GM18520 (cell line): ENCODE results near the gene SEPTIN2.
"Not testable (repeated sequence)": the region's sequence is repeated elsewhere in the genome, so short reads cannot be mapped to it uniquely, and the experiment has no call there.

Source experiments
- ATAC-seq: cut with Tn5 transposase; IDR thresholded peaks from one replicate; pipeline ENCODE4 v1.9.1; 2021; ENCODE audit not compliant: unreplicated experiment

Gene SEPTIN2

DNA sequence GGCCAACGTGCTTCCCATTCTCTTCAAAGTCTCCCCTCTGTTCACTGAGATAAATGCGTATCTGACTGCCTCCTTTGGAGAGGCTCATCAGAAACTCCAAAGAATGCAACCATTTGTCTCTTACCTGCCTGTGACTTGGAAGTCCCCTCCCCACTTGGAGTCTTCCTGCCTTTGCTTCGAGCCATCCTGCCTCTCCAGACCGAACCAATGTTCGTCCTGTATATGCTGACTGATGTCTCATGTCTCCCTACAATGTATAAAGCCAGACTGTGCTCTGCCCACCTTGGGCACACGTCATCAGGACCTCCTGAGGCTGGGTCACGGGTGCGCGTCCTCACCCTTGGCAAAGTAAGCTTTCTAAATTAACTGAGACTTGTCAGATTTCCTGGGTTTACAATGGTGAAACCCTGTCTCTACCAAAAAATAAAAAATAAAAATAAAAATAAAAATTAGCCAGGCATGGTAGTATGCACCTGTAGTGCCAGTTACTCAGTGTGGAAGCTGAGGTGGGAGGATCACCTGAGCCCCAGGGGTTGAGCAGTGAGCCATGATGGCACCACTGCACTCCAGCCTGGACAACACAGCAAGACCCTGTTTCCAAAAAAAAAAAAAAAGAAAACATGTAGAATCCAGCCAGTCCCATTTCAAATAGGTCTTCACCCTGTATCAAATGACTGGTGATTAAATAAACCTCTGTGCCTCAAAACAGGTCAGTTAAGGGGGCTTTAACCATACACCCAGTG, 29.2 kb upstream of the SEPTIN2 start:
- ATAC-seq = no peak

DNA sequence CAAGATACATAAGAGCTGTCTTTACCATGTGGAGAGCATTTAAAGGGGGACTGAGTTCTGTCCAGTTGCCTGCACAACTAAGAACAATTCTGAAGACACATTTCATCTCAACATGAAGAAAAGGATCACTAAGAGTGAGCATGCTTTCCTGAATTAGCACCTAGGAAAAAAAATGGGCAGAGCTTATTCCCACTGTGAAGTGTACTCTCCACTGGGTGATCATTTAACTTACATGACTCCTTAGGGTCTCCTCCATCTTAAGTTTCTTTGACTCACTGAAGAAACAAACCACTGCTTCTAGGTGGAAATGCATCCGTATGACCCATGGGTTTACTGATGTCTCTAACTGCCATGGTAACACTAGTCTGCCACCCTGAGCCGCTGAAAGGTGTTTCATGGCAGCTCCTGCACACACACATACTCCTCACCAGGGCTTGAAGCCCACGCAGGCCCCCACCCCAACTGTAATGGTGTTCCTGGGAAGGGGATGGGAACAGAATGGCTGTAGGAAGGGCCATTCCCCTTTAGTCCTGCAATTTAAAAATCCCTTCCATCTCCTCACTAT, 27.3 kb upstream of the SEPTIN2 start:
- no peak for ATAC-seq

DNA sequence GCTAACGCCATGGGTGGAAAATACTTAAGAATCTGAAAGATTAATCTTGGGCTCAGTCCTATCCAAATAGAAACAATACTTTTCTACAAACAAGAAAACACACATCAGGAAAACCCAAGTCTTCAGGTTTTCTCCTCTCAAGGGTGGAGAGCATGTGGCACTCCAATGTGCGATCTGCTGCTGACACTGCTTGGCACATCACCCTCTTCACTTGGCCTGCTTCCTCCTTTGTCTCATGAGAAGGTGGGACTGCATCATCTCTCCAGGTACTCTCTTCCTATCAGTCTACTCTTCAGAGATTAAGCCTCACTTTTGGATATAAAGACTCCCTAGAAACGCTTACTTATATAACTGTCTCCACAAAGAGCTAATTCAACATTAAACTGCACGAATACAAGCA, 26.7 kb upstream of the SEPTIN2 start:
- ATAC-seq = no peak

DNA sequence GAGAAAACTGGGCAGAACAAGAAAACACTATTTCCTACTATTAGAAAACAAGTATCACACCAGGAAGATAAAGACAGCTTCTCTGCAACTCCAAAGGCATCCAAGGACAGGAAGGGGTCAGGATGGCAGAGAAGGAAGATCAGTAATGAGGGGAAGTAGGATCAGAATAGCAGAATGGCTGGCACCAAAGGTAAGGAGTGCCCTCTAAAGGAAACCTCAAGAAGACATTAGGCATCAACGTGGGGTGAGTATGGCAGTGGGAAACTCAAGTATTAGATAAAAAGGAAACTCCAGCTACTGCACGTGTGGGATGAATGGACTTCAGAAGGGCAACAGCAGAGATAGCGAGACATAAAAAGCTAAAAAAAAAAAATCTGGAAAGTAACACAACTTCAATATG, 26.1 kb upstream of the SEPTIN2 start:
- no peak for ATAC-seq

DNA sequence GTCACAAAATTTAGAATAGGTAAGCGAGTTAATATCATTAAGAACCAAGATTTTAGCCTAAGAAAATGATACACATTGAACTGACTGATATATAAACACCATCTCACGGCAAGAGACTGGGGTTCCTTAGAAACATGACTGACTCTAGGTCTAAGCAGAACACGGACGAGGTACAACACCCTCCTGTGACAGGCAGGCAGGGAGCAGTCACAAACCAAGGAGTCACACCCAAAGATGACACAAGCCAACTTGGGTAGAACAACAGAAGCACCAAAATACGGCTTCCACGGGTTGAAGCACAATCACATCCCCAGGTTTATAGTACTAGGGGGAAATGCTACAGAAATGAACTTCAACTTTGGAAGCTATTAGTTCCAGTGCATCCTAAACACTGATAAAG, 24.6 kb upstream of the SEPTIN2 start:
- ATAC-seq = no peak

DNA sequence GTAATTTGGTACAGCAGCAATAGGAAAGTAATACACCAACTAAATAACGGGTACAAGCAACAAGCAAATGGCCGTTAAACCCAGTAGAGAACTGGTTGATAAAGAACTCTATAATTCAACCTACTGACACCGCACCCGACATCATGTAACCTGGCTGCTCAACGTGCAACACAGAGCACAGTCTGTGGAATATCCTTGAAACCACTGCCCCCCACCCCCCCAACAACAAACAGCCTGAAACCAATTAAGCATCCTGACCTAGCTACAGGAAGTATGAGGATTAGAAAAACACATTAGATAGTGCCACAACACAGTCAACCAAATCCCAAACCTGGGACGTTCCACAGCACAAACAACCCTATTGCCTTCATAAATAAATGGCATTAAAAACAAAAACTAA, 23.7 kb upstream of the SEPTIN2 start:
- no peak for ATAC-seq

DNA sequence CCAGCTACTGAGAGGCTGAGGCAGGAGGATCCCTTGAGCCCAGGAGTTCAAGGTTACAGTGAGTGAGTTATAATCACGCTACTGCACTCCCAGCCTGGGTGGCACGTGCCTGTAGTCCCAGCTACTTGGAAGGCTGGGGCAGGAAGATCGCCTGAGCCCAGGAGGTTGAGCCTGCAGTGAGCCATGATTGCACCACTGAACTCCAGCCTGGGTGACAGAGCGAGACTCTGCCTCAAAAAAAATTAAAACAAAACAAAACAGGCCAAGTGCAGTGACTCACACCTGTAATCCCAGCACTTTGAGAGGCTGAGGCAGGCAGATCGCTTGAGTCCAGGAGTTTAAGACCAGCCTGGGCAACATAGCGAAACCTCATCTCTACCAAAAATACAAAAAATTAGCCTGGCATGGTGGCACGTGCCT, 22.3 kb upstream of the SEPTIN2 start:
- not testable (repeated sequence) for ATAC-seq

DNA sequence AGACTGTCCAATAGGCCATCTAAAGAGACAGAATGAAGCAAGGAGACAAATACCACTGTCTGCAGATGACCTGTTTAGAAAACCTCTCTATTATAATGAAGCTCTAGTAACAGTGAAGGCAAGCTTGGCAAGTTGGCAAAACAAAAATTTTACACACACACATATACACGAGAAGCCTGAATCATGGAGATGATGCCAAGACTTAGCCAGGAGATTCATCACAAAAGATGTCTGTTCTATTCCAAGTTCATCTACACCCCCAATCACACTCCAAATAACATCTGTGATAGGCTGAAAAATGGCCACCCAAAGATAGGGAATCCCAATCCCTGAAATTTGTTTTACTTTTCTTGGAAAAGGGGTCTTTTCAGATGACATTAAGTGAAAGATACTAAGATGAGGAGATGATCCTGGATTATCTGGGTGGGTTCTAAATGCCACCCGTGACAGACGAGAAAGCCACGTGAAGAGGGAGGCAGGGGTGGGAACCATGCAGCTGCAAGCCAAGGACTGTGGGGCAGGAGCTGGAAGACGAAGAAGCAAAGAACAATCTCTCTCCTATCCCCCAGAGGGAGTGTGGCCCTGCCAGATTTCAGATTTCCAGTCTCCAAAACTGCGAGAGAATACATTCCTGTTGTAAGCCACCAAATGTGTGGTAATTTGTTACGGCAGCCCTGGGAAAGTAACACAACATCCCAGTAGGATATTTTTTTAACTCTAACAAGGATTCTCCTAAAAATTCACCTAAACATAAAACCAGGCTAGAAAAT, 20.2 kb upstream of the SEPTIN2 start:
- no peak for ATAC-seq

DNA sequence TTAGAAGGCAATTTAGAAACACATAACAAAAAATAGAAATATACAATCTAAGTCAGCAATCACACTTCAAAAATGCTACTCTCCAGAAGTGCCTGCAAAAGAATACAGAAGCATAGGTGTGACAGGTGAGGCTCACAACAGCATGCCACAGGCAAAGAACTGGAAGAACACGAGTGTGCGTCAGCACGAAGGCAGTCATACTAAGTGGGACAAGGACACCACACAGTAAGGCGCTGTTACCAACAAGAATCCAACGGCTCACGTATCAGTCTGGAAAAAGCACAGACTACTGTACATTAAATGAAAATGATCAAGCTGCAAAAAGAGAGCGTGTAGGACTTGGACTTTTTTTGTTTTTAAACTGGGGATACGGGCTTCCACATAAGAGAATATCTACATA, 19.0 kb upstream of the SEPTIN2 start:
- ATAC-seq = no peak

DNA sequence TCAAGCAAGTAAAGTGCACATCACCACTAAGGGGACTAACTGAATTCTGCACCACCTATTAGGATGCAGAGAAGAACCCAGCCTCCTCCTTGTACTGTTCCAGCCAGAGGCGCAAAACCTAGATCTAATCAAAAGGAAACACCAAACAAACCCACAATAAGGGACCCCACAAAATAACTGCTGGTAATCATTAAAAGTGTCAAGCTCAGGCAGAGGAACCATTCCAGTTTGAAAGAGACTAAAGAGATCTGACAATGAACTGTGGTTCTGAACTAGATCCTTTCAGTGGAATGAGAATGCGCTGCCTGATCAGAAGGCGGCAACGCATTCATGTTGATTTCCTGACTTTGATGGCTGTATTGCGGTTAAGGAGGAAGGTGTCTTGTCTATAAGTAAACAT, 17.1 kb upstream of the SEPTIN2 start:
- ATAC-seq = no peak

DNA sequence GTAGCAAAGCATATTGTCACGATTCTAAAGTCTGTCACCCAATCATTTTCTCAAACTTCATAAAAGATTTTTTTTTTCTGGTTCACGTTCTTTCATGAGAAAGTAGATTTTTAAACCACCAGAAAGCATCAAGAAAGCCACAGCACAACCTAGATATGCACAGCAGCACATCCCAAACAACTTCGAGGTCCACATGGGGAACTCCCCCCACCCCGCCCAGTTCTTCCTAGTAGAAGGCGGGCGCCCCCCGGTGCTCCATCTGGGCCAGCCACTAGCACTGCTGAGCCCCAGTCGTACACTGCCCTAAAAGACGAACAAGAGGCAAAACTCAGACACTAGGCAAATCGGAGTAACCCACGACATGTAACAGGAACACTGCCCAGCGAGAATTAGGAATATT, 15.7 kb upstream of the SEPTIN2 start:
- no peak for ATAC-seq

DNA sequence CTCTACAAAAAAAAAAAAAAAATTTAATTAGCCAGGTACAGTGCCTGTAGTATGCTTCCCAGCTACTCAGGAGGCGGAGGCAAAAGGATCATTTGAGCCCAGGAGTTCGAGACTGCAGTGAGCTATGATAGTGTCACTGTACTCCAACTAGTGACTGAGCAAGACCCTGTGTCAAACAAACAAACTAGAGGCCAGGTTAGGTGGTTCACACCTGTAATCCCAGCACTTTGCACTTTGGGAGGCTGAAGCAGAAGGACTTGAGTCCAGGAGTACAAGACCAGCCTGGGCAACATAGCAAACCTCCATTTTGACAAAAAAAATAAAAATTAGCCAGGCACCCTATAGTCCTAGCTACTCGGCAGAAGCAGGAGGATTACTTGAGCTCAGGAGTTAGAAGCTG, 13.6 kb upstream of the SEPTIN2 start:
- no peak for ATAC-seq

DNA sequence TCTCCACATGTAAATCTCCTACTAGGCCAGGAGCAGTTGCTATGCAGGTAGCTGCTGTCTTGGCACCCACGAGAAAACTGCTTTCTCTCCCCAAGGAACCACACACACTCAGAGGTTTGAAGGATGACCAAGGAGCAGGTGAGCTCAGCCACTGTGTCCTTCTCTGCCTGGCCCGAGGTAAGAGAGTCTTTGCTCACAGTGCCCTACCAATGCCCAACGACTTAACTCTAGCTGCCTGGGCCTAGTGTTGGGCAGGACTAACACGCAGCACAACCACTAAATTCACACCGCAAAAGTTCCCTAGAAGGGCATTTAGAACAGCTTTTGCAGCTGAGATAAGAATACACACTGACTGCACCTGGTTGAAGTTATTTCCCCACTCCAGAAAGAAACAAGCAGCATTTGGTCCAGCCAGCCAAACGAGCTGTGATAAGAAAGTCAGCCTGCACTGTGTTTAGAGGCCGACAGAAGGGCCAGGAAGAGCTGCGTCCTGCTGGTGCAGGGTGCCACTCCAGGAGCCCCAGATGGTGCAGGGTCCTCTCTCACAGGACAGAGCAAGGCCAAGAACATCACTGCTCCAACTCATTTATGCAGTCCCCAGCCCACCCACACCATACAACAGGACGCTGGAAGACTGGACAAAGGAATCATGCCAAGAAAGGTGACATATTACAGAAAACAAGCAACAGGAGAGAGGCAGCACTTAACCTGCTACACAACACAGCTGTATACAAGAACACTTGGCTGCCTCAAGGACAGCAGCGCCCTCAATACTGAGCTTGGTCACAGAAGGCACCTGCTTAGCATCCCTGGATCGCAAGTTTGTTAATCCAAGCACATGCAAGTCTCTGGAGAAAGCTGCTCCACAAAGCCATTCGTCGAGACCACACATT, 12.7 kb upstream of the SEPTIN2 start:
- no peak for ATAC-seq

DNA sequence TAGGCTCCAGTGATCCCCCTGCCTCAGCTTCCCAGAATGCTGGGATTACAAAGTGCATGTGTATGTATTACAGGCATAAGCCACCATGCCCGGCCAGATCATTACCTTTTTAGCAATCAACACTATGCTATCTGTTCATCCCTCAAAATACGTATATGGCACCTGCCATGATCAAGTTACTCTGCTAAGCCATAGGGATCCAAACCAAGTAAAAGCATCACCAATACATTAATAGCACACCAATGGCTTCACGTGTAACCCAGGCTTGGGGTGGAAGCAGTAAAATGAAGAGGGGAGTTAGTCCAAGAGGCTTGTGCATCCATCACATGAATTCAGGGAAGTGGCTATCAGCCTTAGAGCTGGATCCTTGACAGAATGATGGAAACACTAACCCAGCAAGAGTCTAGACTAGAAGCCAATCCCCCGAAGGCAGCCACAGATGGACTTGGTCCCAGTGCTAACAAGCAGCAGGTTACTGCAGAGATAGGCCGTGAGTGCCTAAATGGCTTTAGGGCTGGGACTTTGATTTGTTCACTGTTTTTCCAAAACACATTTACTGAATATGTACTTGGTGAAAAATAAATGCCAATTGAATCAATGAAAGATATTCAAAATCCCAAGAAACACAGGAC, 11.6 kb upstream of the SEPTIN2 start:
- ATAC-seq = no peak

DNA sequence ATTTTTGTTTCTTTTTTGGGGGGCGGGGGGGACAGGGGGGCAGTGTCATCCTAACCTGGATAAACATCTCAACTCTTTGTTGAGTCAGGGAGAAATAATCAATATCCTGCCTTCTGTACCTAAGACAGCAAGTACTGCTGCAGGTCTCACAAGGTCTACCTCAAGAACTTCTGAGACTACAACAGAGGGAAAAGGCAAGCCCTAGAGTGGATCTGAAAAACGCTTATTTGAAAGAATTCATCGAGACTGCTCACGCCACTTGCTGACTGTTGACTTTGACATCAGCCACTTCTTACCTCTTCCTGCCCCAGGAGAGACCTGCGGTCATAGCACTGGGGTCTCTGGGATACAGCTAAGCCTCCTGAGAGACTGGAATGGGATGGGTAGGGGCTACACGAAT, 8.7 kb upstream of the SEPTIN2 start:
- ATAC-seq = no peak

DNA sequence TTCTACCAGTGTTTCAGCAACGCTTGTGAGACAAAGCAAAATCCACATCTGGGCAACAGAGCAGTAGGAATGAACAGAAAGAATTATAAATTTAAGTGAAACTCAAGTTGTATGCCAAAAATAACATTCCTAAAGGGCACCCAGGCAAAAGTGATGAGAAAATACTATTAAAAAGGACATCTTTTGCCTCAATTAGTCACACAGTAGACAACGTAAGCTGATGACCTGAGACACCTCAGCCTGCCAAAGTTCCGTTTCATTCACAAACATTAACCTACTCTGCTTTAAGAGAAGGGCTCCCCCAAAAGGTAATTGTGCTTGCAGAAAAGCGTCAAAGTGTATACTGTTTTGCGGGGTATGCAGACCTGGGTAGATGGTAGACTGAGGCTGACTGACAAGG, 7.5 kb upstream of the SEPTIN2 start:
- no peak for ATAC-seq

DNA sequence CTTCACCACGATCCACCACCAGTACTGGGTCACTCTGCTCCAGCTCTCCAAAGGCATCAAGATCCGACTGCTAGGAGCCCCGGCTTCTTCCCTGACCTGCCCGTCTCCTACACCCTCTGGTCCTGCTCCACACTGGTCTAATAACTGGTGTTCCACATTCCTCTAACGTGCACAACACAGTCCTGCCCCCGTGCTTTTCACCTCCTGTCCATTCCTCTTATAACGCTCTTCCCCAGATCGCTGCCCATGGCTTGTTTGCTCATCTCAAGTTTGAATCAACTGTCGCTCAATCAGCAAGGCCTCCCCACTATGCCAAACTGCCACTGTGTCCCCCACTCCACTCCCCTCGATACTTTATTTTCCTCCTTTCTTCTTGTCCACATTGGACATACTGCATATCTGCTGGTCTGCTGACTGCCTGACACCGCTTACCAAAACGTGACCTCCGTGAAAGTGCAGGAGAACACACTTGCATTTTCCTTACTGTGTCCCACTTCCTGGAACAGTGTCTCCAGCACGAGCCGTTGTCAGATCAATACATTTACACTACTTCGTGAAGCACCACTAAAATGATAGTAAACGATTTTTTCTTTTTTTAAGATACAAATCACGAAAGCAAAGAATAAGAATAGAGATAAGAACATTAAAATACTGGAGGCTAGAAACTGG, 6.8 kb upstream of the SEPTIN2 start:
- no peak for ATAC-seq

DNA sequence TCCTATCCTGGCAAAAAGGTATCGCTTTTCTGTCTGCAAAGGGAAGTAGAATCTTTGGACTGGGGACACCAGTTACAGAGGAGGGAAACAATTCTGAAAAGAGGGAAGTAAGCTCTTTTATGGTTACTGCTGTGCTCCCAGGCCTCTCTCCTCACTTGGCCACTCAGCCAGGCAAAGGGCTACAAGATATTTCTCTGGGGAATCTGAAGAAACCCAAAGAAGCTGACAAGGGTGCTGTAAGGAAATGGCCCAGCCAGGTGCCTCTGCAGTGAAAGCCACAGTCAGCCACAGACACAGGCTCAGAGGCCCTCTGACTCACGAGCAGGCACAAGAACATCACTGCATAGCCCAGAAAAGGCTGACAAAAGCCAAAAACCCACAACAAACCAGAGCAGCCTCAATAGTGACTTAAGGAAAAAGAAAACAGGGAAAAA, 6.0 kb upstream of the SEPTIN2 start:
- ATAC-seq = no peak

DNA sequence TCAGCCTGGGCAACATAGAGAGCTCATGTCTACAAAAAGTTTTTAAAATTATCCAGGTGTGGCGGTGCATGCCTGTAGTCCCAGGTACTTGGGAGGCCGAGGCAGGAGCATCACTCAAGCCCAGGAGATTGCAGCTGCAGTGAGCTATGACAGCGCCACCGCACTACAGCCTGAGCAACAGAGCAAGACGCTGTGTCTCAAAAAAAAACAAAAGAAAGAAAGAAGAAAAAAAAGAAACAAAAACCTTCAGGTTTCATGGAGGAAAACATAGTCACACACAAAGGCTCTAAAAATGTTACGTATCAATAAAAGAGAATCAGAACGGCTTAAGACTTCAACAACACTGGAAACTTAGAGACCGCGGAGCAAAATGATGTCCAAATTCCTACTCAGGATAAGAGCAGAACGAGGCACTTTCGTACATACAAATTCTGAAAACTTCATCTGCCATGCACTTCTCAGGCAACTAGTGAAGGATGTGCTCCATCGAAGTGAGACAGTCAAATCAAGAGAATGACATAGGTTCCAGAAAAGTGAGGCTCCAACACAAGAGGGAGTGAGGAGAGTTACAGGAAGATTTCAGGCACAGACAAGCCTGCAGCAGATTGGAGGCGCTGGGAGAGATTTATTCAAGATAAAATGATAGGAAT, 4.7 kb upstream of the SEPTIN2 start:
- no peak for ATAC-seq

DNA sequence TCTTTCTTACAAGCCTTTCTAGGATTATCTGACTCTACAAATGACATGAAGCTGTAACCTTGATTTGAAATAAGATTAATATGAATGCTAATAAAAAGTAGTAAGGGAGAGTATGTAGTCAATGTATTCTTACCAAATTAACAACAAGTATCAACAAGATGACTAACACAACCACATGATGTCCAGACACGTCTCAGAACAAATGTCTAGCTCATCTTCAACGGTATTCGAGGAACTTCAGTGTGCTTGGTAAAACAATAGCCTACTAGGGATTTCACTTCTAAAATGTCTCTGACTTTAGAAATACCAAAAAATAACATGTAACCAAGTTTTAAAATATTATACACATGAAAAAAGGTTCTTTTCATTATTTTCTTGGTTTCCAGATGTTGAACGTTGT, 3.6 kb upstream of the SEPTIN2 start:
- ATAC-seq = no peak
